SU-DHL-6 (cell line): ENCODE results near the gene TPTE2.
"Not testable (repeated sequence)": the region's sequence is repeated elsewhere in the genome, so short reads cannot be mapped to it uniquely, and the experiment has no call there.

Source experiments
- H2AFZ ChIP-seq: fragments of 200-600 bp; sonication (generic); 2 replicates; pipeline ENCODE4 v1.6.1; 2014; ENCODE audit warnings: low read depth, mild to moderate bottlenecking, moderate library complexity, mixed read lengths, antibody characterized with exemption, low read length; ENCODE audit not compliant: severe bottlenecking
- H3F3A ChIP-seq: fragments of 200-600 bp; shearing (Covaris generic); 2 replicates; pipeline ENCODE4 v1.6.0; 2016; ENCODE audit warnings: antibody characterized with exemption, mild to moderate bottlenecking; ENCODE audit not compliant: insufficient read depth
- H3K27ac ChIP-seq: fragments of 200-600 bp; sonication (generic); 2 replicates; pipeline ENCODE4 v1.5.1; 2016; ENCODE audit warnings: low read depth, mild to moderate bottlenecking, low read length, moderate library complexity, mixed read lengths
- H3K27me3 ChIP-seq: fragments of 200-600 bp; sonication (generic), shearing (Covaris generic); 2 replicates; pipeline ENCODE4 v1.6.0; 2014; ENCODE audit warnings: mild to moderate bottlenecking, low read length
- H3K36me3 ChIP-seq: fragments of 200-600 bp; sonication (generic); 2 replicates; pipeline ENCODE4 v1.6.1; 2014; ENCODE audit warnings: mild to moderate bottlenecking, low read length, mixed read lengths
- H3K4me2 ChIP-seq: fragments of 300-600, 200-600 bp; shearing (Covaris generic), sonication (generic); 2 replicates; pipeline ENCODE4 v1.6.0; 2014; ENCODE audit warnings: low read length, low read depth, mild to moderate bottlenecking; ENCODE audit not compliant: poor library complexity, severe bottlenecking
- H3K4me3 ChIP-seq: fragments of 200-600 bp; sonication (generic); 2 replicates; pipeline ENCODE4 v1.5.1; 2014; ENCODE audit warnings: antibody characterized with exemption, low read length, mild to moderate bottlenecking, mixed read lengths; ENCODE audit not compliant: insufficient read depth, poor library complexity, severe bottlenecking
- H3K79me2 ChIP-seq: fragments of 200-600 bp; sonication (generic); 2 replicates; pipeline ENCODE4 v1.6.1; 2014; ENCODE audit warnings: mild to moderate bottlenecking, low read length, moderate library complexity; ENCODE audit not compliant: insufficient read depth
- H3K9ac ChIP-seq: fragments of 200-600 bp; sonication (generic); 2 replicates; pipeline ENCODE4 v1.7.0; 2014; ENCODE audit warnings: mild to moderate bottlenecking, low read length
- H3K9me2 ChIP-seq: fragments of 200-600 bp; sonication (generic); replicated peaks from 2 replicates; pipeline ENCODE4 v1.6.1; 2014; ENCODE audit warnings: low read length; ENCODE audit not compliant: insufficient read depth
- H3K9me3 ChIP-seq: fragments of 200-600 bp; sonication (generic); 2 replicates; pipeline ENCODE4 v1.6.1; 2014; ENCODE audit warnings: low read length, mixed read lengths; ENCODE audit not compliant: insufficient read depth
- H4K20me1 ChIP-seq: fragments of 200-600 bp; sonication (generic); 2 replicates; pipeline ENCODE4 v1.6.1; 2014; ENCODE audit warnings: low read depth, mild to moderate bottlenecking, antibody characterized with exemption, low read length, moderate library complexity, mixed read lengths
- CTCF ChIP-seq: fragments of 200-600 bp; sonication (generic); IDR thresholded peaks from one replicate; pipeline ENCODE4 v1.5.1; 2017; ENCODE audit warnings: antibody characterized with exemption, mild to moderate bottlenecking, low read length, moderate library complexity; ENCODE audit not compliant: insufficient read depth, poor library complexity, severe bottlenecking
- EZH2phosphoT487 ChIP-seq: fragments of 200-600 bp; sonication (generic), shearing (Covaris generic); conservative IDR thresholded peaks from 2 replicates; pipeline ENCODE4 v1.6.1; 2018; ENCODE audit warnings: mild to moderate bottlenecking, antibody characterized with exemption, low read length, moderate library complexity, mixed read lengths

The TPTE2 gene

GRCh38 chr13:19549245-19549644, 12.1 kb downstream of the TPTE2 start:
- H4K20me1 ChIP-seq, H3K27me3 ChIP-seq, H3K27ac ChIP-seq, H3K4me2 ChIP-seq, H3K9me3 ChIP-seq, H3F3A ChIP-seq, H2AFZ ChIP-seq, H3K4me3 ChIP-seq, H3K79me2 ChIP-seq, H3K36me3 ChIP-seq, H3K9me2 ChIP-seq, H3K9ac ChIP-seq: not testable (repeated sequence)

- H3K79me2 ChIP-seq, H2AFZ ChIP-seq, H3K9ac ChIP-seq, H3K9me2 ChIP-seq, H3K36me3 ChIP-seq, H3K4me3 ChIP-seq, H3F3A ChIP-seq, H3K27me3 ChIP-seq, H3K9me3 ChIP-seq, H3K27ac ChIP-seq, H4K20me1 ChIP-seq, H3K4me2 ChIP-seq: not testable (repeated sequence)
Measured at GRCh38 chr13:19525634-19526033, 35.7 kb downstream of the TPTE2 start.

- Histone ChIP-seq H3K9ac (no peak overlapping the region), H3K4me2 (no peak overlapping the region), H4K20me1 (no peaks in the 10 kb centered on the region), H2AFZ (no peak overlapping the region), H3K36me3 (no peaks in the 10 kb centered on the region), H3K9me3 (no peaks in the 10 kb centered on the region), H3K27me3 (no peaks in the 10 kb centered on the region), H3K79me2 (no peaks in the 10 kb centered on the region), H3K27ac (no peak overlapping the region), H3K4me3 (no peak overlapping the region), H3K9me2 (no peaks in the 10 kb centered on the region), H3F3A (no peaks in the 10 kb centered on the region)
- no peak for TF ChIP-seq EZH2phosphoT487
- TF ChIP-seq CTCF = no peak
Measured at GRCh38 chr13:19519049-19519448, 42.3 kb downstream of the TPTE2 start.

GRCh38 chr13:19507623-19508022, 53.7 kb downstream of the TPTE2 start:
- H3K9me3 ChIP-seq, H3K9ac ChIP-seq, H3K4me2 ChIP-seq, H3K79me2 ChIP-seq, H3K4me3 ChIP-seq, H3K36me3 ChIP-seq, H2AFZ ChIP-seq, H3K9me2 ChIP-seq, H3F3A ChIP-seq, H3K27me3 ChIP-seq, H3K27ac ChIP-seq, H4K20me1 ChIP-seq: not testable (repeated sequence)

GRCh38 chr13:19460126-19460525, 101.2 kb downstream of the TPTE2 start:
- not testable (repeated sequence) for H3K27ac ChIP-seq, H3K9me3 ChIP-seq, H2AFZ ChIP-seq, H4K20me1 ChIP-seq, H3K36me3 ChIP-seq, H3K9me2 ChIP-seq, H3K4me3 ChIP-seq, H3K79me2 ChIP-seq, H3F3A ChIP-seq, H3K27me3 ChIP-seq, H3K4me2 ChIP-seq, H3K9ac ChIP-seq

GRCh38 chr13:19439056-19439686, 122.2 kb downstream of the TPTE2 start:
- H3K4me2 ChIP-seq, H3K27me3 ChIP-seq, H2AFZ ChIP-seq, H3K9ac ChIP-seq, H3K9me2 ChIP-seq, H3K79me2 ChIP-seq, H4K20me1 ChIP-seq, H3K27ac ChIP-seq, H3K36me3 ChIP-seq, H3F3A ChIP-seq, H3K4me3 ChIP-seq, H3K9me3 ChIP-seq: not testable (repeated sequence)

GRCh38 chr13:19437780-19438179, 123.6 kb downstream of the TPTE2 start:
- not testable (repeated sequence) for H2AFZ ChIP-seq, H3F3A ChIP-seq, H3K4me2 ChIP-seq, H3K27ac ChIP-seq, H3K9me2 ChIP-seq, H3K4me3 ChIP-seq, H3K9ac ChIP-seq, H4K20me1 ChIP-seq, H3K9me3 ChIP-seq, H3K27me3 ChIP-seq, H3K79me2 ChIP-seq, H3K36me3 ChIP-seq
